WTC11 (cell line): ENCODE data around the gene PRR12. TPM values are rescaled to one million over a fixed set of nuclear protein-coding genes. Genes with fewer than 3 reads are reported as not detected.

Experiments used
- ATAC-seq: fragments of 200-7000 bp; cut with Tn5 transposase; 2 replicates; pipeline ENCODE4 v1.10.0; 2021; ENCODE audit warnings: mild to moderate bottlenecking, moderate library complexity
- CTCF ChIA-PET: fragments of 300-600 bp; sonication (Branson Sonifier 250); formaldehyde crosslinking; loops from one replicate; lab custom pipeline; 2021; ENCODE audit warnings: antibody characterized with exemption; lab: Charles Lee
- POLR2A ChIA-PET: fragments of 350-600 bp; sonication (Branson Sonifier 250); formaldehyde crosslinking; loops from one replicate; lab custom pipeline; 2021; ENCODE audit warnings: antibody characterized with exemption; lab: Charles Lee
- DNase-seq: peaks from one replicate; pipeline ENCODE4 v3.0.0; 2021; ENCODE audit warnings: low spot score
- H3K27ac Mint-ChIP-seq: 2 replicates; pipeline ENCODE4 v1.8.0; 2021; ENCODE audit warnings: mixed read lengths
- H3K27me3 Mint-ChIP-seq: 2 replicates; pipeline ENCODE4 v1.8.0; 2021; ENCODE audit warnings: low read depth, mild to moderate bottlenecking, moderate library complexity, mixed read lengths
- H3K36me3 Mint-ChIP-seq: 2 replicates; pipeline ENCODE4 v1.8.0; 2021; ENCODE audit warnings: mixed read lengths
- H3K4me1 Mint-ChIP-seq: 2 replicates; pipeline ENCODE4 v1.8.0; 2022; ENCODE audit warnings: mixed read lengths
- H3K4me3 Mint-ChIP-seq: 2 replicates; pipeline ENCODE4 v1.8.0; 2021; ENCODE audit warnings: mild to moderate bottlenecking, moderate library complexity, mixed read lengths
- H3K9me3 Mint-ChIP-seq: 2 replicates; pipeline ENCODE4 v1.8.0; 2021; ENCODE audit warnings: mixed read lengths
- FOXP1 ChIP-seq: sonication (generic); formaldehyde crosslinking; IDR thresholded peaks from 2 replicates; pipeline ENCODE4 v1.8.0; 2022; ENCODE audit warnings: missing genetic modification reagents, mild to moderate bottlenecking, moderate library complexity, borderline replicate concordance
- GRHL2 ChIP-seq: fragments of 250-450 bp; sonication (Bioruptor Pico); IDR thresholded peaks from 2 replicates; pipeline ENCODE4 v1.8.0; 2022; ENCODE audit warnings: mild to moderate bottlenecking, moderate library complexity; ENCODE audit not compliant: insufficient replicate concordance, severe bottlenecking
- GTF2I ChIP-seq: fragments of 250-450 bp; sonication (Bioruptor Pico); conservative IDR thresholded peaks from 2 replicates; pipeline ENCODE4 v1.4.0; 2021; ENCODE audit warnings: mild to moderate bottlenecking
- HMGXB4 ChIP-seq: sonication (generic); formaldehyde crosslinking; IDR thresholded peaks from 2 replicates; pipeline ENCODE4 v1.8.1; 2023; ENCODE audit warnings: mild to moderate bottlenecking, moderate library complexity, missing genetic modification reagents
- JAZF1 ChIP-seq: fragments of 250-450 bp; sonication (Bioruptor Pico); IDR thresholded peaks from 2 replicates; pipeline ENCODE4 v1.9.0; 2021; ENCODE audit warnings: moderate library complexity, mild to moderate bottlenecking, inconsistent platforms
- MAX ChIP-seq: sonication (generic); formaldehyde crosslinking; IDR thresholded peaks from 2 replicates; pipeline ENCODE4 v1.8.0; 2022; ENCODE audit warnings: mild to moderate bottlenecking, missing genetic modification reagents
- MLX ChIP-seq: sonication (generic); formaldehyde crosslinking; IDR thresholded peaks from 2 replicates; pipeline ENCODE4 v1.8.1; 2023; ENCODE audit warnings: mild to moderate bottlenecking, missing genetic modification reagents, moderate library complexity
- SP1 ChIP-seq: sonication (generic); formaldehyde crosslinking; conservative IDR thresholded peaks from 2 replicates; pipeline ENCODE4 v1.8.1; 2022; ENCODE audit warnings: missing genetic modification reagents
- TEAD1 ChIP-seq: sonication (generic); formaldehyde crosslinking; IDR thresholded peaks from 2 replicates; pipeline ENCODE4 v1.8.0; 2022; ENCODE audit warnings: mild to moderate bottlenecking, missing genetic modification reagents
- TEAD4 ChIP-seq: sonication (generic); formaldehyde crosslinking; IDR thresholded peaks from 2 replicates; pipeline ENCODE4 v1.8.0; 2022; ENCODE audit warnings: mild to moderate bottlenecking, missing genetic modification reagents
- ZNF219 ChIP-seq: sonication (generic); formaldehyde crosslinking; IDR thresholded peaks from 2 replicates; pipeline ENCODE4 v1.8.0; 2023; ENCODE audit warnings: missing genetic modification reagents, mild to moderate bottlenecking, borderline replicate concordance
- ZNF416 ChIP-seq: fragments of 250-450 bp; sonication (Bioruptor Pico); IDR thresholded peaks from 2 replicates; pipeline ENCODE4 v1.9.0; 2021; ENCODE audit warnings: mild to moderate bottlenecking, inconsistent platforms
- total RNA-seq: library from RNA; stranded (reverse); gene quantifications from 3 replicates; pipeline ENCODE4 v1.2.3, GENCODE V29; 2021
- TF ChIP-seq, protein P1 (sequence below): sonication (generic); formaldehyde crosslinking; IDR thresholded peaks from 2 replicates; pipeline ENCODE4 v1.8.1; 2023; ENCODE audit warnings: mild to moderate bottlenecking, missing genetic modification reagents, borderline replicate concordance
- TF ChIP-seq, protein P2 (sequence below): fragments of 200-600 bp; IDR thresholded peaks from 2 replicates; pipeline ENCODE4 v1.8.0; 2022; ENCODE audit warnings: antibody characterized with exemption

Gene PRR12
- total RNA-seq, 1 experiment from 2014 or later = 86.1 TPM

DNA sequence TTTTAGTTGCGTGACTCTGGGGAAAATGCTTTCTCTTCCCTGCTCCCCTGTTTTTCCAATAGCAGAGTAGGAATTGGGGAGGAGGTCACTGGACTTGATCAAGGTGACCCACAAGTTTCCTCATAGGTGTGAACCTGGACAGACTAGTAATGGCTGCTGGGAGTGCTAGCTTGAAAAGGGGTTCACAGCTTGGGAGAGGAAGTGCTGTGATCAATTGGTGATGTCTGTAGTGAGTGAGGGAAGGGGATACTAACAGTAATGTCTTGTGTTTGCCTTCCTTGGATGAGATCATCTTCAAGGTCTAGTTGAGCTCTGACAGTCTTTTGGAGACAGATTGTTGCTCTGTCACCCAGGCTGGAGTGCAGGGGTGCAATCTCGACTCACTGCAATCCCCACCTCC lies 76.5 kb downstream of the PRR12 start:
- H3K27ac Mint-ChIP-seq = no peak overlapping the region
- no peak for DNase-seq
- H3K9me3 Mint-ChIP-seq = no peaks in the 10 kb centered on the region
- no peaks in the 10 kb centered on the region; the same call in 1 of the 2 replicates for H3K27me3 Mint-ChIP-seq
- peaks cover 29% of the 10 kb centered on the region for H3K36me3 Mint-ChIP-seq
- ChIA-PET POLR2A (no interaction called here), CTCF (interaction anchor here (1.2 kb wide), 1 partner anchor 12 kb away, joined by 3 read pairs; no protein-coding TSS in a partner anchor)
- no peak for ATAC-seq
- TF ChIP-seq, protein P1, sequence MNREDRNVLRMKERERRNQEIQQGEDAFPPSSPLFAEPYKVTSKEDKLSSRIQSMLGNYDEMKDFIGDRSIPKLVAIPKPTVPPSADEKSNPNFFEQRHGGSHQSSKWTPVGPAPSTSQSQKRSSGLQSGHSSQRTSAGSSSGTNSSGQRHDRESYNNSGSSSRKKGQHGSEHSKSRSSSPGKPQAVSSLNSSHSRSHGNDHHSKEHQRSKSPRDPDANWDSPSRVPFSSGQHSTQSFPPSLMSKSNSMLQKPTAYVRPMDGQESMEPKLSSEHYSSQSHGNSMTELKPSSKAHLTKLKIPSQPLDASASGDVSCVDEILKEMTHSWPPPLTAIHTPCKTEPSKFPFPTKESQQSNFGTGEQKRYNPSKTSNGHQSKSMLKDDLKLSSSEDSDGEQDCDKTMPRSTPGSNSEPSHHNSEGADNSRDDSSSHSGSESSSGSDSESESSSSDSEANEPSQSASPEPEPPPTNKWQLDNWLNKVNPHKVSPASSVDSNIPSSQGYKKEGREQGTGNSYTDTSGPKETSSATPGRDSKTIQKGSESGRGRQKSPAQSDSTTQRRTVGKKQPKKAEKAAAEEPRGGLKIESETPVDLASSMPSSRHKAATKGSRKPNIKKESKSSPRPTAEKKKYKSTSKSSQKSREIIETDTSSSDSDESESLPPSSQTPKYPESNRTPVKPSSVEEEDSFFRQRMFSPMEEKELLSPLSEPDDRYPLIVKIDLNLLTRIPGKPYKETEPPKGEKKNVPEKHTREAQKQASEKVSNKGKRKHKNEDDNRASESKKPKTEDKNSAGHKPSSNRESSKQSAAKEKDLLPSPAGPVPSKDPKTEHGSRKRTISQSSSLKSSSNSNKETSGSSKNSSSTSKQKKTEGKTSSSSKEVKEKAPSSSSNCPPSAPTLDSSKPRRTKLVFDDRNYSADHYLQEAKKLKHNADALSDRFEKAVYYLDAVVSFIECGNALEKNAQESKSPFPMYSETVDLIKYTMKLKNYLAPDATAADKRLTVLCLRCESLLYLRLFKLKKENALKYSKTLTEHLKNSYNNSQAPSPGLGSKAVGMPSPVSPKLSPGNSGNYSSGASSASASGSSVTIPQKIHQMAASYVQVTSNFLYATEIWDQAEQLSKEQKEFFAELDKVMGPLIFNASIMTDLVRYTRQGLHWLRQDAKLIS (CRISPR knock-in tag) = no peak
- TF ChIP-seq JAZF1 (CRISPR knock-in tag) (no peak), GRHL2 (CRISPR knock-in tag) (no peak), MLX (no peak), HMGXB4 (no peak)
- H3K4me3 Mint-ChIP-seq = peak overlapping the region; percentile 98
- H3K4me1 Mint-ChIP-seq = peaks cover 20% of the 10 kb centered on the region

DNA sequence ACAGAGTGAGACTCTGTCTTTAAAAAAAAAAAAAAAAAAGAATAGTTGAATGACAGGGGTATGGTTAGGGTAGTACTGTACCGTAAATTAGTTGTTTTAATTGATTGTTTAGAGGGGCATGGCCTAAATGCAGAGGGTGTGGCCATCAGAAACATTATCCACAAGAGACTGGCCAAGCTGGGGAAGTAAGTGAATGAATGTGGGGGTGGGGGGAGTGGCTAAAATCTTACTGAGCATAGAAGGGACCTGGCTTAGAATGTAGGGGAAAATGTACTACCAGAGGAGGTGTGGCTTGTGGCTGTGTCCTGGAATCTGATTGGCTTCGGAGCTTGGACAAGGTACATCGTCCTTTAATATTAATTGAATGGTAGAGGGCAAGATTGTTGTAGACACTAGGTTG lies 78.5 kb downstream of the PRR12 start:
- DNase-seq (no peak), ATAC-seq (no peak)
- Mint-ChIP-seq H3K36me3 (peaks cover 27% of the 10 kb centered on the region), H3K27ac (peak overlapping the region; percentile 81), H3K9me3 (no peaks in the 10 kb centered on the region), H3K4me3 (no peak overlapping the region), H3K27me3 (no peaks in the 10 kb centered on the region; the same call in 1 of the 2 replicates), H3K4me1 (peaks cover 15% of the 10 kb centered on the region)
- ChIA-PET CTCF (interaction anchor here (0.9 to 10.7 kb wide), 2 partner anchors 11 to 28 kb away, joined by 5 to 108 read pairs; partner anchors contain the start of genes RRAS and SCAF1), POLR2A (no interaction called here)
- TF ChIP-seq ZNF219 (CRISPR knock-in tag) (no peak), TEAD1 (CRISPR knock-in tag) (no peak)

GRCh38 chr19:49672131-49672919 lies 81.3 kb downstream of the PRR12 start:
- DNase-seq = peak; percentile 94
- peak overlapping the region; percentile 96 for H3K27ac Mint-ChIP-seq
- ATAC-seq = peak; percentile 20
- peak overlapping the region; percentile 54 for H3K4me3 Mint-ChIP-seq
- ChIA-PET POLR2A (interaction anchor here (0.6 kb wide), 1 partner anchor 60 kb away, joined by 6 read pairs; no protein-coding TSS in a partner anchor), CTCF (interaction anchor here (0.6 to 10.7 kb wide), 17 partner anchors 7 to 1521 kb away, joined by 3 to 108 read pairs (median 4); partner anchors contain the start of genes AP2A1, BCL2L12, IRF3 and PRR12)
- peaks cover 9% of the 10 kb centered on the region for H3K4me1 Mint-ChIP-seq
- no peaks in the 10 kb centered on the region for H3K27me3 Mint-ChIP-seq
- peak; percentile 50; the same call in 1 of the 2 replicates for TF ChIP-seq MAX (CRISPR knock-in tag)
- 0 out of 2 replicates have a peak, but pooled peaks have one; percentile 7 for TF ChIP-seq ZNF416 (CRISPR knock-in tag)
- TF ChIP-seq SP1 (CRISPR knock-in tag) = 0 out of 2 replicates have a peak, but pooled peaks have one; percentile 43
- TF ChIP-seq FOXP1 (CRISPR knock-in tag) = peak; percentile 78
- no peak for TF ChIP-seq TEAD4 (CRISPR knock-in tag)
- TF ChIP-seq GTF2I (CRISPR knock-in tag) = no peak
- TF ChIP-seq, protein P2, sequence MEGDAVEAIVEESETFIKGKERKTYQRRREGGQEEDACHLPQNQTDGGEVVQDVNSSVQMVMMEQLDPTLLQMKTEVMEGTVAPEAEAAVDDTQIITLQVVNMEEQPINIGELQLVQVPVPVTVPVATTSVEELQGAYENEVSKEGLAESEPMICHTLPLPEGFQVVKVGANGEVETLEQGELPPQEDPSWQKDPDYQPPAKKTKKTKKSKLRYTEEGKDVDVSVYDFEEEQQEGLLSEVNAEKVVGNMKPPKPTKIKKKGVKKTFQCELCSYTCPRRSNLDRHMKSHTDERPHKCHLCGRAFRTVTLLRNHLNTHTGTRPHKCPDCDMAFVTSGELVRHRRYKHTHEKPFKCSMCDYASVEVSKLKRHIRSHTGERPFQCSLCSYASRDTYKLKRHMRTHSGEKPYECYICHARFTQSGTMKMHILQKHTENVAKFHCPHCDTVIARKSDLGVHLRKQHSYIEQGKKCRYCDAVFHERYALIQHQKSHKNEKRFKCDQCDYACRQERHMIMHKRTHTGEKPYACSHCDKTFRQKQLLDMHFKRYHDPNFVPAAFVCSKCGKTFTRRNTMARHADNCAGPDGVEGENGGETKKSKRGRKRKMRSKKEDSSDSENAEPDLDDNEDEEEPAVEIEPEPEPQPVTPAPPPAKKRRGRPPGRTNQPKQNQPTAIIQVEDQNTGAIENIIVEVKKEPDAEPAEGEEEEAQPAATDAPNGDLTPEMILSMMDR = peak; percentile 92
- H3K36me3 Mint-ChIP-seq = peaks cover 26% of the 10 kb centered on the region
- no peaks in the 10 kb centered on the region for H3K9me3 Mint-ChIP-seq
